Stimulated activated naive CD4-positive, alpha-beta T cell treated with Interleukin-2 at 50 U/mL for 16 hours (primary cell): Measurements from ENCODE around the gene SERPINB11.
"Not testable (repeated sequence)": the region's sequence is repeated elsewhere in the genome, so short reads cannot be mapped to it uniquely, and the experiment has no call there.

Experiments used
- DNase-seq: peaks from one replicate; lab custom pipeline; 2025; lab: John Stamatoyannopoulos, UW

Gene SERPINB11

DNA sequence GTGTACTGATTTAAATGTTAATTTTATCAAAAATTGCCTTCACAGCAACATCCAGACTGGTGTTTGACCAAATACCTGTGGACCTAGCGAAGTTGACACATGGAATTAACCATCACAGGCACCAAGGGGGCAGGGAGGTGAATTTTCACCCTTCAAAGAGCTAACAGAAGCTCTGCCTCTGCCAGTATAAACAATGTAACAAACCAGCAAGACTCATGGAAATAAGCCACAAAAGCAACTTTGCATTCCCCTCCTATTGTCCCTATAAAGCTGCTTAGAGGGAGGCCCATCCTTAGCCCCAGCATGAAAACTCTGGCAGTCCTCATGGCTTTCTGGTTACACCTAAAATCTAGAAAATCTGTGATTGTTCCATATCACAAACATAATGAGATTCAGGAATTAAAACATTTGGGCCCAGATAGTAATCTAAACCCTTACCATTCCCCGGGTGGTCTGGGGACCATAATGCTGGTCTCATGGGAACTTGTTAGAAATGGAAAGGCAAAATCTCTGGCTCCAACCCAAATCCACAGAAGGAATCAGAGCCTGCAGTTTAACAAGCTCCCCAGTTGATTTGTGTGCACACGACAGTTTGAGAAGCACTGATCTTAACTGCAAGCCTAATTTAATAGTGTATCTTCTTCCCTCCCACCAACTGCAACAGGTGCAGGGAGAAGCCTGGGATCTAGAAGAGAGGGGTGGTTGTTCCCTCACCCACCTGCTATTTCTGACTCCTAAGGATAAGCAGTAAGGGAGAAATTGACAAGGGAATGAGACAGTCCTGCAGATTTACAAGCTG is 23.1 kb downstream of the SERPINB11 start:
- DNase-seq = no peak

DNA sequence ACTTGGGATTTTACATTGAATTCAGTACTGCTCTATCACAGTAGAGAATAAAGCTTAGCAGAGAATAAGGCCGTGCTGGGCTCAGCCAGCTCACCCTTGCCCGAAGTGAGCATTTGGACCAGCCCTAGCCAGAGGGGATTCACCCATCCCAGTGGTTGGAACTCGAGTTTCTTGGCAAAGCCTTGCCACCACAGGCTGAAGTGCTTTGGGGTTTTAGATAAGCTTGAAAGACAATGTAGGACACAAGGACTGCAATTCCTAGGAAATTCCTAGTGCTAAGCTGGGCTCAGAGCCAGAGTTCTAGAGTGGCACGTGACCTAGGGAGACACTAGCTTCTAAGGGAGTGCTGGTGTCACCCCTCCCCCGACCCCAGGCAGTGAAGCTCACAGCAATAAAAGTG is 28.0 kb downstream of the SERPINB11 start:
- DNase-seq = no peak

DNA sequence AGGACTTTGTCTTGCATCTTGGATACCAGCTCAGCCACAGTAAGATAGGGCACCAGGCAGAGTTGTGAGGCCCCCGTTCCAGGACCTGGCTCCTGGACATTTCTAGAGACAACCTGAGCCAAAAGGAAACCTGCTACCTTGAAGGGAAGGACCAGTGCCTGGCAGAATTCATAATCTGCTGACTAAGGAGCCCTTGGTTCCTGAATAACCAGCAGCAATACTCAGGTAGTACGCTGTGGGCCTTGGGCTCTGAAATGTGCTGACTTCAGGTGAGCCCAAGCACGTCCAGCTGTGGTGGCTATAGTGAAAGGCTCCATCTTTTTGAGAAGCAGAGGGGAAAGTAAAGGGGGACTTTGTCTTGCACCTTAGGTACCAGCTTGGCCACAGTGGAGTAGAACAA is 28.5 kb downstream of the SERPINB11 start:
- no peak for DNase-seq

DNA sequence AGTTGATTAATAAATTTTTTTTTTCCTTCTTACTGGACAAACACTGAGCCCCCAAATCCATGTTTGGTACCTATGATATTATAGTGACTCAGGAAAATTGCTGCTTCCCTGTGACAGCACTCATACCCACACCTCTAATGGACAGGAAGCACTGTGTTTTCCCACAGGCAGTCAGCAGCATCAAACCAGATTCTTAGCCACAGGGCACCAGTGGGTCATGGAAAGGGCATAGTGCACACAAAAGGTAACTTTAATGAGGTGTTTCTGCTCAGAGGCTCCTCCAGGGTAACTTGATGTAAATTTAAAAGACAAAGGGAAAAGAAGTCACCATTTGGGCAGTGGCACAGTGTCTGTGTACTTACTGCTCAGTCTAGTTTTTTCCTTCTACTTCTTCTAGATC is 34.1 kb downstream of the SERPINB11 start:
- DNase-seq = no peak

DNA sequence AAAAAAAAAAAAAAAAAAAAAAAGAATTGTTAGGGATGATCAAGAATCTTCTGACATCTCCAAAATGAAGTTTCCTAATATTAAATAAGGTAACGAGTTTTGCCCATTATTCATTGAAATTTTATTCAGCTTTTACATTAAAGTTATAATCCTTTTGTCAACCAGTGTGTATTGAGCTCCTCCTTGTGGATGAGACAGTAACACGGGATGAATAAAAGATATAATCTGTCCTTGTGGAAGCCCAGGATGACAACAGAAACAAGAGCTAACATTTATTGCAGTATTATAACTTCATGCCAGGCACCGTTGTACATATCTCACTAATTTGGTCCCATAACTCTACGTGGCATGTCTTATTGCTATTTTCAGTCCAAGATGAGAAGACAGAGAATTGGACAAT is 39.0 kb downstream of the SERPINB11 start:
- DNase-seq = no peak

DNA sequence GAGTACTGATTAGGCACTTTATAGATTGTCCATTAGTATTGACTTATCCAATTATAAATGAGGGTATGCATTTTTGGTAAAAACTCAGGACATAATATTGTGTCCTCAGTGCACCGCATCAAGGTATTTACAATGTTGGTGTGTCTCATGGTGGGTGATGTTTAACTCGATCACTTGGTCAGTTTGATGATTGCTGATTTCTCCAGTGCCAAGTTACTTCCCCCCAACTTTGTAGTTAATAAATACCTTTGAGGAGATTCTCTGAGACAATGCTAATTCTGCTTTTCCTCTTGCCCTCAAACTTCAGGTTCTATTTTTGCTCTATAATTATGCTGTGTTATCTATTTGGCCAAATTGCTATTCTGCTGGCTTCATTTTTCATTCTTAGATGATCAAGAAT is 44.2 kb downstream of the SERPINB11 start:
- no peak for DNase-seq

DNA sequence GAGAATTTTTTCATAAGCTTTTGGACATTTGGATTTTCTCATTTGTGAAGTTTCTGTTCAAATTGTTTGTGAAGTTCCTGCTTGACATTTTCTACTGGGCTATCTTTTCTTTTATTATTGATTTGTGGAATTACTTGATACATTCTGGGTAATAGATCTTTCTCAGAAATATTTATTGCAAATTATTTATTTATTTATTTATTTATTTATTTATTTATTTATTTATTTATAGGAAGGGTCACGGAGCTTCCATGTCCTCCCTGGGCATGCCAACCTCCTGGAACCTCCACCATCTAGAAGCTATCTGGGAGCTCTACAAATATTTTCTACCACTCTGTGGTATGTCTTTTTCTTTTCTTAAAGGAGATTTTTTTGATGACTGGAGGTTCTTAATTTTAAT is 46.7 kb downstream of the SERPINB11 start:
- no peak for DNase-seq

DNA sequence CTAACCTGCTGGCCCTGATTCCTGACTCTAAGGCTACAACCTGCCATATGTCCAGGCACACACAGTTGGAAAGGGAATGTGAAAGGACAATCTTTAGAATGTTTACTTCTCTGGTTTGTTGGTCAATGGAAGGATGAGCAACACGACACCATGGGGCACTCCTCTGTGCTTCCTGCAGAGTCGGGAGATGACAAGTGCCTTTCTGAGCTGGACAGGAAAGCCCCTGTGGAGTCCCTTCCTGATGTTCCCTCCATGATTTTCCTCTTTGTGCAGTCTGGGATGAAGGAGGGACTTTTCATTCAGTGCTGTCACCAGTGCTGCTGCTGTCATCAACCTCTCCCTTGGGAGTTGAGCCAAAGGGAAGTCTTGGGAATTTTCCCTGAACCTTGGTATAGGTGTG is 49.9 kb downstream of the SERPINB11 start:
- no peak for DNase-seq

DNA sequence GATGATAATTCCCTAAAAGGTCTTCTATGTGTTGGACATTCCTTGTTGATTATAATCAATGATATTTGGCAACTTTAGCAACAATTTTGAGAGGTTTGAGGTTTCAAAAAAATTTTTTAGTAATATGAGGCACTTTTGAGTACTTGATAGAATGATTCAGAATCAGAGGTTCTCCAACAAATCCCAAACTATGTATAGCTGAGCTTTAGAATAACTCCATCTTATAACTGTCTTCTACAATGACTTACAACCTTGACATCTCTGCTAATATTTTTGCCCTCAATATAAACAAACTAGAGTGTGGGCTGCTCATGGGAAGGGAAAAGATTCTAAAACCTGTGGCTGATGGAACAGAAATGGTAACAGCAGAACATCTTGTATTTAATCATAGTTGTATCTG is 50.9 kb downstream of the SERPINB11 start:
- DNase-seq = no peak

DNA sequence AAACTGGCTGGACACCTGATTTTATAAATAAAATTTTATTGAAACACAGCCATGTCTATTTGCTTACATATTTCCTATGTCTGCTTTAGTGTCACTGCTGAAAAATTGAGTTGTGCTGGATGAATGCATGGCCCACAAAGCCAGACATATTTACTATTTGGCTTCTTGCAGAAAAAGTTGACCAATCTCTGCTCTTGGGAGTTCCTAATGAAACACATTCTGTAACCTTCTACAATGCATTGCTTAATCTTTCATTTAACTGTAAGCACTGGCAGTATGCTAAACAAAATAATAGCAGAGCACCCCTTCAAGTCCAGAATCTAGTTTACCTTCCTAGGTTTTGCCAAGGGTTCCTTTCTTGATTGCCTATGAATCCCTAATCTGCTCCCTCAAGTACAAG is 54.8 kb downstream of the SERPINB11 start:
- DNase-seq = no peak

DNA sequence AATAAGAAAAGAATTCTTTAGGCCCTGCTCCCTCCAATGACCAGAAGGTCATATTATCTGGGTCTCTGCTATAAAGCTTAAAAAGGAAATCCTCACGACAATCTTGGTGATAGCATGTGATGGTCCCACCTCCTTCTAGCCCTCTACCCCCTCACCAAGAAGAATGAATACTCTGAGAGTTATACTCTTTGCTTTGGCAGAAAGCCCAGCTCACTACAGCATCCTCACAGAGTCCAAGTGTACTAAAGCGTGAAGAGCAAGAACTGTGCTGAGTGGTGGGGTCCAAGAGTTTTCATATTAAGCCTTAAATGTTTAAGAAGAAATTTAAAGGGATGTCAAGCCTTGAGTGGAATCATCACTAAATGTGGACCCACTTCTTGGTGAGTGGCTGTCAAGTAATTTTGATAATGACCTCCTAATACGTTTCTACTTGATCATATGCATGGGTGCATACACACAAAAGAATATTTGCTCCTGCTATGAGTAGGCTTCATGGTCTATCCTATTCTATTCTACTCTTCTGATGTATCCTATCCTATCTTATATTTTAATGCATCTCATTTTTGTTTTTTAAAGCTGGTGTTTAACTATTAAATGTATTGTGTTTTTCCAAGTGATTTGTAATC is 56.0 kb downstream of the SERPINB11 start:
- DNase-seq = no peak

DNA sequence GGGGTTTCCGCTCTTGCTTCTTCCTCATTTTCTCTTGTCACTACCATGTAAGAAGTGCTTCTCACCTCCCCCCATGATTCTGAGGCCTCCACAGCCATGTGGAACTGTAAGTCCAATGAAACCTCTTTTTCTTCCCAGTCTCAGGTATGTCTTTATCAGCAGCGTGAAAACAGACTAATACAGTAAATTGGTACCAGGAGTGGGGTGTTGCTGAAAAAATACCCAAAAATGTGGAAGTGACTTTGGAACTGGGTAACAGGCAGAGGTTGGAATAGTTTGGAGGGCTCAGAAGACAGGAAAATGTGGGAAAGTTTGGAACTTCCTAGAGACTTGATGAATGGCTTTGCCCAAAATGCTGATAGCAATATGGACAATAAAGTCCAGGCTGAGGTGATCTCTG is 57.0 kb downstream of the SERPINB11 start:
- DNase-seq = not testable (repeated sequence)

DNA sequence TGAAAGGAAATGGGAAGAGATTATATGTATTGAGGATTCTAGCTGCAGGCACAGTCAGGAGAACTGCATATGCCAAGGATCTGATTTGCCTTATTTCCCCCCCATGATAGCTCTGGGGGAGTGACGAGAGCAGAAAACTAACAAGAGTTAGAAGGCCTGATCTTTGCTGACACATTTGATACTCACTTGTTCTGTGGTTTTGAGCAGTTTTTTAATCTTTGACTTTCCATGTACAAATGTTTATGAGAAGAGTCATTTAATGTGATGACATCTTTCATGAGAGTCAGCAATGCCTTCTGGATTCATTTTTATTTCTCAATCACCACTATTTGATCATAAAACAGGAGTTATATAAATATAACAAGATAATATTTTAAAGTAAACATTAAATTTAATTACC is 59.8 kb downstream of the SERPINB11 start:
- no peak for DNase-seq

DNA sequence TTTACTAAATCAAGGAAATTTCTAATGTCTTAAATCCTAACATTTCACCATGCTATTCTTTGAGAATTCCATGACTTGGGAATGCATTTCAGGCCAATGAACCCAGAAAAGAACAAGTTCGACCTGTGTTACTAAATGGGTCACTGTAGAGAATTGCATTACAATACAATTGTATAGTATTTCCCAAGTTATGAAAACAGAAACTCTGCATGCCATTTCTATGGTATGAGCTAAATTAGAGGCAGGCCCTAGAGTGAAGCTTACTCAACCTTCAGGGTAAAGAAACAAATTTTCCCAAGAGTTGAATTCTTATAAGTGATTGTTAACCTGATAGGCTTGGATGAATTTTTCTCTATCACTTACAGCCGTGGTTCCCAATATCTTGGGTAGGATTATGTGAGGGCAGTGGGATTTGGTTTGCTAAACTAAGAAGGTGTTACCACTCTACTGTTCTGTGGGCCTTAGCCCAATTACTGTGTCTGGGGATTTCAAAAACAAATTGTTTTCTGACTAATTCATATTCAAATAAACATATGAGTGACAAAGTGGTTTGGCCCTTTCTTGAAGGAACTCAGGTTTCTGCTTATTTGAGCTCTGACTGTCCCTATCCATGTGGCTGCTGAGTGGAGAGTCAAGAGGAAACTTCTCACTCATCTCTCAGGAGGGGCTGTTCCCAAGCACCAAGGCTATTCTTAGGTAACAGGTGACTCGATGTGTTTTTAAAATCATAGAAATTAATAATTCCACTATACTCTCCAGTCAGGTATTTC is 61.3 kb downstream of the SERPINB11 start:
- DNase-seq = no peak

DNA sequence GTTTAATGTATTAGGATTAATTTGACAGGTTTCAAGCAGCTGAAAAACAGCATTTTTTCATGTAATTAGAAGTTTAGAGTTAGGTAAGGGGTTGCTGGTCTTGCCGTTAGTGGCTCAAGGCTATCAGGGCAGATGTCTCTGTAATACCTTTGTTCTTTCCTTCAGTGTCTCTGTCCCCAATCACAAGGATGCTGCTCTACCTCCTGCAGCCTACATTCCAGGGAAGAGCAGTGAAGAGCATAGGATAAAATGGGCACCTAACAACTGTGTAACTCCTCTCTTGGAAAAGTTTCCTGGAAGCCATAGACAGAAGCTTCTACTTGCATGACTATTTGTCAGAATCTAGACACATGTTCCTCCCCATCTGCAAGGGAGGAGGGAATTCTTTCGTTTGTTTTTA is 63.1 kb downstream of the SERPINB11 start:
- no peak for DNase-seq
